K562 (cell line): ENCODE results near the gene LINGO3. TPM values are rescaled to one million over a fixed set of nuclear protein-coding genes. Genes with fewer than 3 reads are reported as not detected.
A peak's percentile ranks its signal among the peaks of the same experiment; 100 is the strongest.

Source experiments
- ARID3B ChIP-seq: fragments of 250-450 bp; sonication (Bioruptor Pico); IDR thresholded peaks from 2 replicates; pipeline ENCODE4 v1.4.0; 2020; ENCODE audit warnings: borderline replicate concordance
- BRCA1 ChIP-seq, 2 experiments: fragments of 450-650 bp in 1 of 2; sonication (generic) in 1 of 2; formaldehyde crosslinking in 1 of 2; IDR thresholded peaks; 2 replicates each; pipeline versions ENCODE4 v1.5.0 to v1.6.1; 2017 to 2020; ENCODE audit warnings: mild to moderate bottlenecking in 1 of 2, missing genetic modification reagents in 1 of 2
- BRD9 ChIP-seq: fragments of 450-650 bp; IDR thresholded peaks from 2 replicates; pipeline ENCODE4 v1.6.1; 2018; ENCODE audit warnings: low read depth; ENCODE audit not compliant: partially characterized antibody
- CBX5 ChIP-seq: IDR thresholded peaks from 2 replicates; pipeline ENCODE4 v1.6.1; 2014; ENCODE audit warnings: low read depth, borderline replicate concordance
- CREB5 ChIP-seq: fragments of 250-450 bp; sonication (Bioruptor Pico); IDR thresholded peaks from 2 replicates; pipeline ENCODE4 v1.5.0; 2020; ENCODE audit warnings: mild to moderate bottlenecking
- ELF4 ChIP-seq: fragments of 450-650 bp; formaldehyde crosslinking; IDR thresholded peaks from 2 replicates; pipeline ENCODE4 v1.4.0; 2022; ENCODE audit warnings: missing genetic modification characterization
- NFRKB ChIP-seq: fragments of 450-650 bp; IDR thresholded peaks from 2 replicates; pipeline ENCODE4 v1.6.1; 2016; ENCODE audit warnings: low read depth
- NR4A1 ChIP-seq, 2 experiments: fragments of 250-450 bp in 1 of 2; fragments of 450-650 bp in 1 of 2; sonication (Bioruptor Pico) in 1 of 2; IDR thresholded peaks; 2 replicates each; pipeline versions ENCODE4 v1.4.0 to v1.6.1; 2016 to 2020; ENCODE audit warnings: mild to moderate bottlenecking in 2 of 2, missing compliant biosample characterization in 1 of 2, missing genetic modification characterization in 1 of 2, moderate library complexity in 1 of 2
- PKNOX1 ChIP-seq: fragments of 450-650 bp; IDR thresholded peaks from 2 replicates; pipeline ENCODE4 v1.6.1; 2016
- PREB ChIP-seq: sonication (generic); formaldehyde crosslinking; IDR thresholded peaks from 2 replicates; pipeline ENCODE4 v1.8.1; 2023; ENCODE audit warnings: mild to moderate bottlenecking, missing genetic modification reagents
- PYGO2 ChIP-seq: fragments of 450-650 bp; IDR thresholded peaks from 2 replicates; pipeline ENCODE4 v1.6.1; 2016; ENCODE audit warnings: mild to moderate bottlenecking, missing genetic modification characterization, moderate library complexity, missing compliant biosample characterization
- RB1 ChIP-seq: fragments of 450-650 bp; IDR thresholded peaks from 2 replicates; pipeline ENCODE4 v1.6.1; 2017; ENCODE audit warnings: low read depth, mild to moderate bottlenecking
- SIN3A ChIP-seq, 2 experiments: fragments of 150-350 bp in 1 of 2; IDR thresholded peaks; 2 replicates each; pipeline ENCODE4 v1.6.1; 2011 to 2016; ENCODE audit warnings: borderline replicate concordance in 2 of 2, low read depth in 2 of 2, low read length in 2 of 2, mild to moderate bottlenecking in 2 of 2, moderate library complexity in 2 of 2; ENCODE audit not compliant: control insufficient read depth in 1 of 2
- SMARCA5 ChIP-seq: fragments of 450-650 bp; IDR thresholded peaks from 2 replicates; pipeline ENCODE4 v1.6.1; 2016
- SNRNP70 ChIP-seq: fragments of 200-400 bp; formaldehyde crosslinking; optimal IDR thresholded peaks from 2 replicates; pipeline ENCODE3; 2017; ENCODE audit warnings: low read depth, low read length
- SRSF9 ChIP-seq: fragments of 200-400 bp; formaldehyde crosslinking; IDR thresholded peaks from 2 replicates; pipeline ENCODE4 v1.6.1; 2017; ENCODE audit warnings: low read depth, low read length, borderline replicate concordance
- ZNF124 ChIP-seq: sonication (generic); formaldehyde crosslinking; IDR thresholded peaks from 2 replicates; pipeline ENCODE4 v1.8.1; 2022; ENCODE audit warnings: missing genetic modification reagents
- ZNF444 ChIP-seq: fragments of 250-450 bp; sonication (Bioruptor Pico); IDR thresholded peaks from 2 replicates; pipeline ENCODE4 v1.4.0; 2020; ENCODE audit warnings: mild to moderate bottlenecking, moderate library complexity
- ZNF511 ChIP-seq: sonication (generic); formaldehyde crosslinking; IDR thresholded peaks from 2 replicates; pipeline ENCODE4 v1.8.0; 2022; ENCODE audit warnings: mild to moderate bottlenecking, missing genetic modification reagents
- ZNF699 ChIP-seq: fragments of 250-450 bp; sonication (Bioruptor Pico); IDR thresholded peaks from 2 replicates; pipeline ENCODE4 v1.8.0; 2021; ENCODE audit warnings: mild to moderate bottlenecking, moderate library complexity; ENCODE audit not compliant: insufficient replicate concordance
- polyA plus RNA-seq, 8 experiments: library from polyadenylated mRNA; depleted of rRNA in 4 of 8; stranded (reverse) in 5 of 8; unstranded in 3 of 8; fragments of >200 nt; fragmentation: Nextera tagmentation in 2 of 8; fragmentation: Illumina TruSeq in 1 of 8; extraction: Ambion mirVana in 2 of 8; extraction: Trizol in 1 of 8; gene quantifications; 2 replicates each; pipeline versions ENCODE4 v1.2.1 to v1.2.3, GENCODE V29; 2011 to 2014; ENCODE audit warnings: inconsistent platforms in 1 of 8, missing spikeins in 1 of 8
- total RNA-seq, 7 experiments: library from RNA; depleted of rRNA in 6 of 7; stranded (reverse); fragments of >200 nt in 6 of 7; fragmentation: Illumina TruSeq in 2 of 7; extraction: Trizol in 2 of 7; gene quantifications; 2 replicates each; pipeline versions ENCODE4 v1.2.1 to v1.2.3, GENCODE V29; 2011 to 2021; ENCODE audit warnings: low replicate concordance in 1 of 7

The LINGO3 gene
- total and polyA plus RNA-seq, 9 of the 15 experiments (the other 6 are each of a cell fraction or from before 2014, with no cell fraction given): 0.03 to 0.05 (median 0.03) TPM; not detected in 6

GRCh38 chr19:2266183-2266993, 41.6 kb downstream of the LINGO3 start (continued):
- TF ChIP-seq CREB5 (CRISPR knock-in tag) (no peak), ELF4 (no peak), NR4A1 (CRISPR knock-in tag; IDR thresholded peaks at IDR 0.05) (no peak), NR4A1 (tag; IDR thresholded peaks at IDR 0.05) (peak; percentile 50; the same call in 1 of the 2 replicates), ZNF124 (no peak), SMARCA5 (no peak), ARID3B (0 out of 2 replicates have a peak, but pooled peaks have one; percentile 37), ZNF699 (CRISPR knock-in tag) (no peak), BRD9 (no peak), NFRKB (0 out of 2 replicates have a peak, but pooled peaks have one; percentile 42), SRSF9 (no peak), PYGO2 (tag) (no peak), SNRNP70 (no peak), CBX5 (0 out of 2 replicates have a peak, but pooled peaks have one; percentile 11), ZNF511 (CRISPR knock-in tag) (peak; percentile 45; the same call in 1 of the 2 replicates), BRCA1 (IDR thresholded peaks at IDR 0.05) (no peak), BRCA1 (CRISPR knock-in tag; IDR thresholded peaks at IDR 0.05) (no peak), RB1 (no peak), ZNF444 (no peak), SIN3A (IDR thresholded peaks at IDR 0.05; ENCODE audit: borderline replicate concordance in 2 of 2, control insufficient read depth in 1 of 2, low read depth in 2 of 2, low read length in 2 of 2) (no peak), PKNOX1 (peak; percentile 81), PREB (no peak)
